Thoracic aorta (tissue), 2 donors: Measurements from ENCODE around the gene ADARB2. TPM values are rescaled to one million over a fixed set of nuclear protein-coding genes. Genes with fewer than 3 reads are reported as not detected.

ENCODE experiments used
- ATAC-seq: fragments of 150-250 bp; one replicate; pipeline ENCODE4 v1.8.0; 2017; ENCODE audit warnings: low read depth; ENCODE audit not compliant: insufficient number of reproducible peaks, low FRiP score
- DNase-seq: peaks from one replicate; pipeline ENCODE4 v3.0.0-alpha.2; 2020; ENCODE audit warnings: low spot score
- H3K27ac ChIP-seq, 2 donors: fragments of 200-600 bp; sonication (generic); 1 replicate in 1 of 2; 2 replicates in 1 of 2; pipeline ENCODE4 v1.5.1; 2016; ENCODE audit warnings: mild to moderate bottlenecking in 2 of 2, moderate library complexity in 2 of 2
- H3K27me3 ChIP-seq: fragments of 200-600 bp; sonication (generic); replicated peaks from 2 replicates; pipeline ENCODE4 v1.6.0; 2016; ENCODE audit warnings: mild to moderate bottlenecking; ENCODE audit not compliant: insufficient read depth
- H3K36me3 ChIP-seq: fragments of 200-600 bp; sonication (generic); one replicate; pipeline ENCODE4 v1.5.1; 2016
- H3K4me1 ChIP-seq, 2 donors: fragments of 200-600 bp; sonication (generic); 1 replicate in 1 of 2; 2 replicates in 1 of 2; pipeline versions ENCODE4 v1.5.1 to v1.6.0; 2016; ENCODE audit warnings: low read depth in 2 of 2, mild to moderate bottlenecking in 1 of 2; ENCODE audit not compliant: control insufficient read depth in 1 of 2
- H3K4me3 ChIP-seq: fragments of 200-600 bp; sonication (generic); 2 replicates; pipeline ENCODE4 v1.5.1; 2016; ENCODE audit warnings: mild to moderate bottlenecking
- H3K9me3 ChIP-seq: fragments of 200-600 bp; sonication (generic); 2 replicates; pipeline ENCODE4 v1.5.1; 2016
- total RNA-seq, 2 donors: library from RNA; depleted of rRNA; stranded (reverse); fragments of >200 nt; gene quantifications; one replicate each; pipeline versions ENCODE4 v1.1.0 to v1.2.3, GENCODE V29; 2016
- TF ChIP-seq, protein P1 (sequence below): fragments of 200-600 bp; sonication (generic); IDR thresholded peaks from one replicate; pipeline ENCODE4 v1.5.1; 2019; ENCODE audit warnings: antibody characterized with exemption

The ADARB2 gene
- total RNA-seq, 2 donors from 2014 or later = 0.71 to 3.1 TPM

GRCh38 chr10:1665681-1666080 lies 71.6 kb downstream of the ADARB2 start:
- TF ChIP-seq, protein P1, sequence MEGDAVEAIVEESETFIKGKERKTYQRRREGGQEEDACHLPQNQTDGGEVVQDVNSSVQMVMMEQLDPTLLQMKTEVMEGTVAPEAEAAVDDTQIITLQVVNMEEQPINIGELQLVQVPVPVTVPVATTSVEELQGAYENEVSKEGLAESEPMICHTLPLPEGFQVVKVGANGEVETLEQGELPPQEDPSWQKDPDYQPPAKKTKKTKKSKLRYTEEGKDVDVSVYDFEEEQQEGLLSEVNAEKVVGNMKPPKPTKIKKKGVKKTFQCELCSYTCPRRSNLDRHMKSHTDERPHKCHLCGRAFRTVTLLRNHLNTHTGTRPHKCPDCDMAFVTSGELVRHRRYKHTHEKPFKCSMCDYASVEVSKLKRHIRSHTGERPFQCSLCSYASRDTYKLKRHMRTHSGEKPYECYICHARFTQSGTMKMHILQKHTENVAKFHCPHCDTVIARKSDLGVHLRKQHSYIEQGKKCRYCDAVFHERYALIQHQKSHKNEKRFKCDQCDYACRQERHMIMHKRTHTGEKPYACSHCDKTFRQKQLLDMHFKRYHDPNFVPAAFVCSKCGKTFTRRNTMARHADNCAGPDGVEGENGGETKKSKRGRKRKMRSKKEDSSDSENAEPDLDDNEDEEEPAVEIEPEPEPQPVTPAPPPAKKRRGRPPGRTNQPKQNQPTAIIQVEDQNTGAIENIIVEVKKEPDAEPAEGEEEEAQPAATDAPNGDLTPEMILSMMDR = no peak
- no peaks in the 10 kb centered on the region for H3K9me3 ChIP-seq
- H3K4me3 ChIP-seq = no peak overlapping the region
- H3K27ac ChIP-seq = no peak overlapping the region
- ATAC-seq (no peak), DNase-seq (no peak)
- H3K36me3 ChIP-seq = no peaks in the 10 kb centered on the region
- H3K27me3 ChIP-seq = no peaks in the 10 kb centered on the region
- no peaks in the 10 kb centered on the region for H3K4me1 ChIP-seq

DNA sequence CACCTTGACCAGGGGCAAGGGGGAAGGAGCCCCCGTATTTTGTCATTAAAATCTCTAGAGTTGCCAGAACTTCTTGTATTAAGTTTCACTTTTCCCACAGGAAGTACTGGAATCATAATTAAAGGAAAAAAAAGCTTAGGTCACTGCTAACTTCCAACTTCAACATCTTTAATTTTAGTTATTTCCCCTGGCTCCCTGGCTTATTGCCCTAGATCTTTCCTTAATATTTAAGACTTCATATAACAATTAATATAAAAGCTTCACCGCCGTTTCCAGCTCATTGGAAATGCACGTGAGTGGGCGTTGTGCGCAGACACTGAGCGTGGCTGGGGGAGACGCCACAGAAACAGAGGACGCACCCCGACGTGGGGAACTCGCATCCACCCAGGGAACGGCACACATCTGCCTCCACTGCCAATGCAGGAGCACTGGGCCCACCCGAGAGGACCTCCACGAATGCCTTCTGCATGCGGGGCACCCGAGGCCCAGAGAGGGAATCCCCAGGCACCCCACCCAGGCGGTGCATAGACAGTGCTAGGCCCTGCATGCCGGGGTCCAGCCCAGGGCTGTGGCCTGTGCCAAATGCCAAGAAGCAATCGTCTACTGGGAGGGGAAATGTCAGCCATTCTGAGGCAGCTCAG lies 72.2 kb downstream of the ADARB2 start:
- Histone ChIP-seq H3K4me1 (no peaks in the 10 kb centered on the region), H3K9me3 (no peaks in the 10 kb centered on the region), H3K4me3 (no peak overlapping the region), H3K27me3 (no peaks in the 10 kb centered on the region), H3K27ac (no peak overlapping the region), H3K36me3 (no peaks in the 10 kb centered on the region)
- TF ChIP-seq, protein P1 = no peak
- ATAC-seq (no peak), DNase-seq (no peak)

DNA sequence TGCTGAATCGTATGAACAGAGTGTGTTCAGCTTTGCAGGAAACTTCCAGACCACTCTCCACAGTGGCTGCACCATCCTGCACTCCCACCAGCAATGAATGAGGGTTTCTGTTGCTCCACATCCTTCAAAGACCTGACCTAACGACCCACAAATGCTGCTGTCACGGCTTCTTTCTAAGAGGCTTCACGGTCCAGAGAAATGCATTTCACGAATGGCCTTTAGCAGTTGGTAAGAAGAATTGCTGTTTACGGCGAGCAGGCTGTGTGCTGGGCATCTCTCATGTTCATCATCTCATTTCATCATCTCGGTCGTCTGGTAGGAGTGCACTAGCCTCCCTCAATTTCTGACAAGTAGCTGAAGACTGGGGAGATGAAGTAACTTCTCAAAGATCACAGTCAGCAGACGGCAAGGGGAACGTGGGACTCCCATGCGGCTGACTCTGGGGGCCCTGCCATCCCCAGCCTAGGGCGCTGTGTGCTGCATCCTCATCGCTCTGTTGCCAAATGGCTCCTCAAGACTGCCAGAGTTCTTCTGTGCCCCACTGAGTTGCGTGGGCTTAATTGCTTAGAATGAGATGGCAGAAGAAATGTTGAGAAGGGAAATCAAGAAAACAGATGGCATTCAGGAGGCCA lies 72.9 kb downstream of the ADARB2 start:
- ATAC-seq (no peak), DNase-seq (no peak)
- H3K4me1 ChIP-seq = no peaks in the 10 kb centered on the region

GRCh38 chr10:1663226-1663625 lies 74.1 kb downstream of the ADARB2 start:
- Histone ChIP-seq H3K27ac (no peak overlapping the region), H3K27me3 (no peaks in the 10 kb centered on the region), H3K4me3 (no peak overlapping the region), H3K36me3 (no peaks in the 10 kb centered on the region), H3K4me1 (no peaks in the 10 kb centered on the region), H3K9me3 (no peaks in the 10 kb centered on the region)
- no peak for DNase-seq
- no peak for ATAC-seq
- TF ChIP-seq, protein P1 = no peak

More for the DNA sequence above, 72.9 kb downstream of the ADARB2 start:
- Histone ChIP-seq H3K27me3 (no peaks in the 10 kb centered on the region), H3K9me3 (no peaks in the 10 kb centered on the region), H3K4me3 (no peak overlapping the region), H3K36me3 (no peaks in the 10 kb centered on the region), H3K27ac (no peak overlapping the region)
- TF ChIP-seq, protein P1 = no peak

DNA sequence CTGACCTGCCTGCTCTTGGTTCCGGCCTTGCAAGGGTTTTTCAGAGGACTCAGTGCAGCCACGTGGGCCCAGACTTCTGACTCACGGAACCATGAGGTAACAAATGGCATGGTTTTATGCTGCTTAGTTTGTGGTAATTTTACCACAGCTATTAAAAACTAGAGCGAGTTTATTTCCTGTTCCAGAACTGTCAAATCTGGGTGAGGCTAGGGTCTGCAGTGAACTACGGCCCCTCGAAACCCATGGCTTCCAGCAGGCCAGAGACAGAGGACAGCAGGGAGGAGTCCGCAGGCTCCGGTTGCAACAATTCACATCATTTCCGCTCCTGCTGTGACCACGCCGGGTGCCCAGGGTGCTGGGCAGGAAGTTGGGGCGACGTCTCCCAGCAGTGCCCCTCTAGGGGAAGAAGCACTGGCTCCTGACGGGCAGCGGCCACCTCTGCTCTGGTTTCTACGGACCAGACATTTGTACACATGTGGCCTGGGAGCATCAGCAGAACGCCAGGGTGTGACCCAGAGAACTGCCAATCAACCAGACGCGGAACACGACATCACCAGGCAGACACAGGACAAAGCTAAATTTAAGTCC lies 74.8 kb downstream of the ADARB2 start:
- H3K27me3 ChIP-seq = no peaks in the 10 kb centered on the region
- ATAC-seq (no peak), DNase-seq (no peak)
- no peak overlapping the region for H3K4me3 ChIP-seq
- H3K4me1 ChIP-seq = no peaks in the 10 kb centered on the region
- no peaks in the 10 kb centered on the region for H3K36me3 ChIP-seq
- TF ChIP-seq, protein P1 = no peak
- no peak overlapping the region for H3K27ac ChIP-seq
- no peaks in the 10 kb centered on the region for H3K9me3 ChIP-seq
